HG03103 (cell line): ENCODE measurements around the gene DKC1.

Experiments used
- ATAC-seq: cut with Tn5 transposase; IDR thresholded peaks from one replicate; pipeline ENCODE4 v1.9.1; 2021; ENCODE audit warnings: low read depth; ENCODE audit not compliant: unreplicated experiment

Gene DKC1

DNA sequence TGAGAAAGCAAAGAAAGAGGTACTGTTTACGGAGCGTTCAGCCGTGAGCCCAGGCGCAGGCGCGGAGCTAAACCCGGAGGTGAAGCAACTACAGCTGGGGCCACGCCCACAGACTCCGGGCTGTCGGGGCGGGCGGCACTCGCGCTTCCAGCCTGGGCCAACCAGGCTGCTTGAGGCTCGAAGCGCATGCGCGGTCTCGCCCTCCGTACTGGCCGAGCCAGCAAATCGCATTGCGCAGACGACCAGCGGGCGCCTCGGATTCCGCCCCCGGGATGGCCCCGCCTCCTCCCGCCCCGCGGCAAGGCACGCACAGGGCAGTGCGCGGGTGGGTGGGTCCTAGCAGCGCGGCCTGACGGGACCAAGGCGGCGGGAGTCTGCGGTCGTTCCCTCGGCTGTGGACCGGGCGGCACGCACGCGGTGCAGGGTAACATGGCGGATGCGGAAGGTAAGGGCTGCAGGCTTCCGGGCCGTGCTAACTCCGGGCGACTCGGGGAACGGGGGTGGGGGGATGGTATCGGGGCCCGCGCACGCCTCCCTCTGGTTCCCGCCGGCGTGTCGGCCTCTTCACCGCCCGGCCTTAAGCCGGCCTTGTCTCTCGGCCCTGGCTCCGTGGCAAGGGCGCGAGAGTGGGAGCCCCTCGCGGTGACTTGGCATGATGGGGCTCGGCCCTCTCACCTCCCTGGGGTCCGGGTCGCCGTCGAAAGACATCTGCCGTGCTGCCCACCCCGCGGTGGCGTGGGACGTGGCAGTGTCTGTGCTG, at the start of gene DKC1:
Gene DKC1, plus strand, starts transcription at position 328 of the 760 bp plus-strand sequence. Its CDS starts 102 bp downstream, at position 430.
- ATAC-seq, result peak; percentile 85

DNA sequence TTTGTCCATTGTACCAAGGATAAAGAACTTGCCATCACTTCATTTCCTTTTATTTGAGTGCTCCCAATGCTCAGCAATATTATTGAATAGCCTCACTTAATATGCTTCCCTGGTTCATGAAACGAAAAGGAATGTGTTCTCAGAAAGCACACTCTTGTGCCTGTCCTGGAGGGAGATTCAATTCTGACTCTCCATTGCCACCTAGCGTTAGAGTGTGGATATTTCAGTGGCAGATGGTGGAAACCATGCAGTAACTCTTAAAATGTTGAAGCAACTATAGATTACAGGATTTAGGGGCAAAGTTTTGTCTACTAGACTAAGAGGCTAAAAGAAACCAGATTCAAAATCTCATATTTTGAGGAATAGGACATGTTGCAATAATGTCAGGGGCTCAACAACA, 47.7 kb upstream of the DKC1 start:
- ATAC-seq, result no peak

DNA sequence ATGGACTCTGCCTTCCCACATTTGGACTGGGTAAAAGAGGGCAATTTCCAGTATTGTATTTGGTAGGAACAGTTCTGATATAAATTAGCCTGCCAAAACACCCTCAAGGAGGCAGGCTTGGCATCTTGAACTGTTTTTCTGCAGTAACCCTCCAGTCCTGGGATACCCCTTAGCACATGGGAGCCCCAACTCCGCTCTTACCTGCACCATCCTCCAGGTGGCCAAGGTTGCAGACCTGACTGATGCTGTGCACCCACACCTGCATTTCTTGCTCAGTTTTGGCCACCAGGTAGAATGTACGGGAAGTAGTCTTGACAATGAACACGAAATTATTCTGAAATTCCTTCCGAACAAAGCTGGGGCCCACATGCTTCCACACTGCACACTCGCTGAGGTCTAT, 46.8 kb upstream of the DKC1 start:
- no peak for ATAC-seq

DNA sequence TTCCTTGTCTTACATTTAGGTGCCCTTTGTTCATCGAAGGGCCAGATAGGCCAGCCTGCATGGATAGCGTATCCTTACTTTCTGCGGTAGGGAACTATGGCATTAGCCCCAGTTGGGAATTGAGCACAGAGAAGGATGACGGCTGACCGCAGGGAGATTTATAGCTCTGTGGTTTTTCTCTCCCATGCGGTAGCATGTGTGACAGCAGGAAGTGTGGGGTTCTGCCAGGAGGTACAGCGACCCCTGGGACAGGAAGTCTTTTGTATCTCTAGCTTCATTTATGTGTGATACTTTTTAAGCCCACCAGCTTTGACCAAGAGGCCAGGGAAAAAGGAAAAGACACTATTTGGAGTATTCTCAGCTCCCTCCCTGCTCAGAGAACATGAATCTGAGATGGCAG, 44.8 kb upstream of the DKC1 start:
- no peak for ATAC-seq

DNA sequence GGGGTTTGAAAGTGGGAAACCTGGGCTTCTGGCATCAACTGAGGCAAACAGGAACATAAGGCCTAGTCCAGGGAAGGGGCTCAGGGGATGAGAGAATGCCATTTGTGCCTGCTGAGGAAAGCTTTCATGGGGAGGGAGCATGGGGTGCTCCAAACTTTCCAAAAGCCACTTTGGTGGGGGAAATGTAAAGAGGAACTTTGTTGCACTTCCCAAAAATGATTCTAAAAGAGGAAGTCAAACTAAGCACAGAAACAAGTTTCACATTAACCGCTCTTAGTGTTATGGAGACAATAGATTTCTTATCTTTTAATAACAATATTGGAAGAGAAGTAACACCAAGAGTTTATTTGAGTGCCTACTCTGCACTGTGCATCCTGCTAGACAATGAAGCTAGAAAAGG, 44.0 kb upstream of the DKC1 start:
- ATAC-seq, result no peak

DNA sequence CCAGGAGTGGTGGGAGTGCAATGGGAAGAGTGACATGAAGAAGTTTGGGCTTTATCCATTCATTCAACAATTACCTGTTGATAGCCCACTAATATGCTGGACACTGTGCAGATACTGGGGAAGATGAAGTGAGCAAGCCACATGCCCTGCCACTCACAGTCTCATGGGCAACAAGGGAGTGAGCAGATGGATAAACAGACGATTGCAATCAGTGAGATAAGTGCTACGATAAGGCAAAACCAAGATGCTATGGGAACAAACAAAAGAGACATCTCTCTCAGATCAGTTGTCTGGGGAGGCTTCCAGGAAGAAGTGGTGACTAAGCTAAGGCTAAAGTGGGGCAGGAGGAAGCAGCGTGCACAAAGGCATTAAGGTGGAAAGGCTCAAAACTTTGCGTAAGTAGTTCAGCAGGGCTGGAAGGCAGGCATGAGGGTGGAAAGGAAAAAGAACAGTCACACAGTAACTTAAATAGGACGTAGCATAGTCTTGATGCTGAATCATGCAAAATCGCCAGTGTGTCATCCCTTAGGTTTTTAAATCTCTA, 43.5 kb upstream of the DKC1 start:
- no peak for ATAC-seq

DNA sequence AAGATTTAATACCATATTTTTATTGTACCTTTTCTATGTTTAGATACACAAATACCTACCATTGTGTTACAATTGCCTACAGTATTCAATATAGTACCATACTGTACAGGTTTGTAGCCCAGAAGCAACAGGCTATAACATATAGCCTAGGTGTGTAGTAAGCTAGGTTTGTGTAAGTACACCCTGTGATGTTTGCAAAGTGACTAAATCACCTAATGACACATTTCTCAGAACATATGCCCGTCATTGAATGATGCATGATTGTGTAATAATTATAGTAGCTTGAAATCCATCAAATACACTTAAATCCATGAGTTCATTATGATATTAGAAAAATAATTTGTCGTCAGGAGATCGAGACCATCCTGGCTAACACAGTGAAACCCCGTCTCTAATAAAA, 42.6 kb upstream of the DKC1 start:
- no peak for ATAC-seq

DNA sequence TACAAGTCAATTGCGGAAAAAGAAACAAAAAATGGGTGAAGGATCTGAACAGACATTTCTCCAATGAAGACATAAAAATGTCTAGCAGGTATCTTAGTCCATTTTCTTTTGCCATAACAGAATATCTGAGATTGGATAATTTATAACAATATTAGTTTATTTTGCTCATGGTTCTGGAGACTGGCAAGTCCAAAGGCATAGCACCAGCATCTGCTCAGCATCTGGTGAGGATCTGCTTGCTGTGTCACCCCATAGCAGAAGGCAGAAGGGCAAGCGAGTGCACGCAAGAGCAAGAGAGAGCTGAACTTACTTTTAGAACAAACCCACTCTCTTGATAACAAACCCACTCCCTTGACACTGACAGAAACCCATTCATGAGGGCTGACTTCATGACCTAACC, 41.5 kb upstream of the DKC1 start:
- ATAC-seq, result no peak

DNA sequence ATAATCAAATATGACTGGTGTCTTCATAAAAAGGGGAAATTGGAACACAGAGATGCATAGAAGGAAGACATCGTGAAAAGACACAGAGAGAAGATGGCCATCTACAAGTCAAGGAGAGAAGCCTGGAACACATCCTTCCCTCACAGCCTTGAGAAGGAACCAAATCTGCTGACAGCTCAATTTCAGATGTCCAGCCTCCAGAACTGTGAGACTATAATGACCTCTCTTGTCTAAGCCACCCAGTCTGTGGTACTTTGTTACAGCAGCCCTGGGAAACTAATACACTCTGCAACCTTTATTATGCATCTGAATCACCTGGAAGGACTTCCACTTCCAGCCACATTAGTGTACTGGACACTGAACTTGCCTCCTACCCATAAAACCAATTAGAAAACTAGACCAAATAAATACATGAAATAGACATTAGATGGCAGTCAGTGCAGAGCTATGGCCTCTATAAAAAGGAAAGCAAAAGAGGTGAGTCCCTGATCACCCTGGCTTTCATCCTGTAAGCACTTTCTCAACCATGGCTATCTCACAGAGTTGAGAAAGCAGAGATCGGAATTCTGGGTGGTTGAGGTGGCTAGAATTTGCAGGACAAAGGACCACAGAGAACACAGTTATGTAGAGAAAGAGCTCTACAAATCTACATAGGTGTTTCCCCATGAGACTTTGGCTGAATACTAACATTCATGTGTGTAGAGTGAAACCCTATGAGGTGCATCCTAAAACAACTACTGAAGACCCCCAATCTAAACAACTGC, 37.5 kb upstream of the DKC1 start:
- ATAC-seq, result no peak

DNA sequence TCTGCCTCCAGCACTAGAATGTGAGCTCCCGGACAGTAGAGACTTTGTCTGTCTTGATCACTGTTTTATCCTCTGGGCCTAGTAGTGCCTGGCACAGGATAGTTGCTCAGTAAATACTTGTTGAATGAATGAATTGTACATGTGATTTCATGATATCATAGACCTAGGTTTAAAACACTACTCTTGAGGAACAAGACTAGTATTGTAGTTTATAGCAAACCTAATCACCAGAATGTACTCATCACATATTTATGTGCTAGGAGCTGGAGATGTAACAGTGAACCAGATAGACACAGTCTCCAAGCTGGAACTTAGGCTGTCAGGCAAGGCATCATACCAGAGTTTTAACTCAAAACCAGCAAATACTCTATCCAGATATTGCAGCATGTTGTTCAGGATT, 35.2 kb upstream of the DKC1 start:
- no peak for ATAC-seq

DNA sequence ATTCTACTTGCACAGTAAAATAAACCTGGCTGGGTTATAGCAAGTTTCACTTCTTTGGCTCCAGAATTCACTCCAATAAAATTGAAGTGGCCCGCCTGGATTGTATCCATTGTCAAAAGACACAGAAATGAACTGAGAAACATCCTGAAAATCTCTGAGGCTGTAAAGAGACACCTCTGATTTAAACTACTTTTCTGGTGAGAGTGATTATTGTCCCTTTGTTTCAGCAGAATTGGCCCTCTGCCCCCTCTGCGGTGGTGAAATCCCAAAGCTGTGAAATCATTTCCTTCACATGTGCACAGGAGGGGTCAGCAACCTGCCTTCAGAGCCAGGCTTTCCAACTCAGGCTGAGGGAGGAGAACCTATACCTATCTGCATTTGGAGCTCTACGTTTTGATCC, 34.8 kb upstream of the DKC1 start:
- ATAC-seq, result no peak

DNA sequence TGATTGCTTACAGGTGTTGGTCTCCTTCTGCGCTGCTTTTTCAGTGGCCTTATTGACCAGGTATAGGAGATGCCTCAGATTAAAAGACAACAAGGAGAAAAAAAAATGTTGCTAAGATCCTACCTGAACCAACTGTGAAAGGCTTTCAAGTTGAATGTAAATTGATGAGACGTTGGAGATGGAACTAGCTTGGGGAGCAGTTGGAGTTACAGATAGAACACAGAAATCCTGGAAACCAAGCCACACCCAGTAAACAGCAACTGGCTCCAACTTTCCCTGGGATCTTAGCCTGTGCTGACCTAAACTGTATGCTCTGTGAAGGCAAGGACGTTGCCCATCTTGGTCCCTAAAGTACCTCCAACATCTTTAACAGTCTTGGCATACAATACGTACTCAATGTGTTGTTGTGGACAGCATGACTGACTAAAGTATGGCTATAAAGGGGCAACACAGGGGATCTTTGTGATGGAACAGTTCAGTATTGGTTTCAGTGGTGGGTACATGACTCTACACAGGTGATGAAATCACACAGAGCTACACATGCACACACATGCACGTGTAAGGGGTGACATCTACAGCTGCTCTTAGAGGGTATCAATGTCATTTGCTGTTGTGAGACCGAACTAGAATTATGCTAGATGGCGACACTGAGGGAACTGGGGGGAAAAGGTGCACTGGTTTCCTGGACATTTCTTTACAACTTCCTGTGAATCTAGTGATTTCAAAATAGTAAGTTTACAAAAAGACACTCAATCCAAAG, 34.1 kb upstream of the DKC1 start:
- ATAC-seq, result no peak

DNA sequence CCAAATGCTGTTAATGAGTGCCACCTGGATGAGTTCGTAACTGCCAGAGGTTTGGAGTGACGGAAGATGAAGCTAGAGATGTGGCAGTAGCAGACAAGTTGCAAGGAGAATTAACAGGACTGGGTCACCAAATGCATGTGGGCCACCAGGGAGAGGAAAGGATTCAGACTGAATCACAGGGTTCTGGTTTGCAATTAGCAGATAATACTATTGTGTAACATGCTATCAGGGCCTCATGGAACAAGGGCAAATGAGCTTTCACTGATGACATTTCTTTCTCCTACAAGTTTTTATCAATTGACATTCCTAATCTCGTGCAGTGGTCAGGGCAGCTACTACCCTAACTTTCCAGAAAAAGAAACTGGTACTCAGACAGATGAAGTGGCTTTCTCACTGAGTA, 33.2 kb upstream of the DKC1 start:
- ATAC-seq, result no peak

DNA sequence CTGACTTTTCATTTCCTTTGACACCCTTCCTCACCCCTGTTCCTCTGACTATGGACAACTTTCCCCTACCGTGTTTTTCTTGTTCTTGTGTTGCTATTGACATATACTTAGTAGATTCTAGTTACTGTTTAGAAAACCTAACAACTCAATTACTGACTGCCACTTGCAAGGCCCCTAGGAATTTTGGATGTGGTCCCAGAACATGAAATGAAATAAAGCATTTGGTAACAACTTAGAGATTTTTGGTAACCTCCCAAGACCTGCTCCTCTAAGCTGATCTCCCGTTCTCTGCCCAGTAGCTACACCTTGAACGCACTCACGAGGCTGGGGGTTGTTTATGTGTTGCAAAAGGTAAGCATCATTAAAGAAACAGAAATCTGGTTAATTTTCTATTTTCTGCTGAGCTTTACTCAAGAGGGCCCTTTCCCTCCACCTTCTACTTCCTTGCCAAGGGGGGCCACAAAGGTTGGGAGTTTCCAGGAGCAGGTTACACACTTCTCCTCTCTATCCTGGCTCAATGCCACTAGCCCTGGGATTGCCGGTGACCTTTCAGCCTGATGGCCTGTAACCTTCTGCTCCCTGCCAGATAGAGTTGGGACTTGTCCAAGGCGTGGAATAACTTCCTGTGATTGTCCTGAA, 32.3 kb upstream of the DKC1 start:
- ATAC-seq, result no peak

DNA sequence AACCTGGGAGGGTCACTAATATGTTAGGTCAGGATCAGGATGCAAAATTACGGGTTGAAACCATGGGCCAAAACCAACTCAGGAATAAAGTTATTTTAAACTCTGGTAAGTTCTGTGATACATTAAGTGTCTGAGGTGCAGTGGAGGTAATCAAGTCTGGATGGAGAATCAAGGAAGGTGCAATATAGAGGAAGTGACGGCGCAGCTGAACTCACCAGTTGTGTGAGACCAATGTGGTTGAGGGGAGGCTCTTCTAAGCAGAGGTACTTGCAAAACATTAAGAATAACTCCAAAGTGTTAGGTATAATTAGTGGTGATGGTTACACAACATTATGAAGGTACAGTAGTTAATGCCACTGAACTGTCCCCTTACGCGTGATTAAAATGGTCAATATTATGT, 31.5 kb upstream of the DKC1 start:
- ATAC-seq, result no peak

DNA sequence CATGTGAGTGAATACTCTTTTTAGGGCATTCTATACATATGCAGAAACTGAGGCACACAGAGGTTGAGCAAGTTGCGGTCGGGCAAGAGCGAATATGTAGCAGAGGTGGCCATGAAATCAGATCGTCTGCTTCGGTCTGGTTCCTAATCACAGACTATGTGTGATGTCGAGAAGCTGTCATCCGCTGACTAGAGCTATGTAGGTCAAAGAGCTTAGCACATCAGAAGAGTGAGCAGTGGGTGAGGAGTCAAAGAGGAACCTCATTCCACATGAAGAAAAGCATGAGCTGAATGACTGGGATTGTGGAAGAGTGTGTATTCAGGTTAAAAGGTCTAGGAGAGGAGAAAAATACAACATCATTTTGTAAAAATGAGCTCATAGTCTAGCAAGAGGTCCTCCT, 30.8 kb upstream of the DKC1 start:
- ATAC-seq, result no peak

DNA sequence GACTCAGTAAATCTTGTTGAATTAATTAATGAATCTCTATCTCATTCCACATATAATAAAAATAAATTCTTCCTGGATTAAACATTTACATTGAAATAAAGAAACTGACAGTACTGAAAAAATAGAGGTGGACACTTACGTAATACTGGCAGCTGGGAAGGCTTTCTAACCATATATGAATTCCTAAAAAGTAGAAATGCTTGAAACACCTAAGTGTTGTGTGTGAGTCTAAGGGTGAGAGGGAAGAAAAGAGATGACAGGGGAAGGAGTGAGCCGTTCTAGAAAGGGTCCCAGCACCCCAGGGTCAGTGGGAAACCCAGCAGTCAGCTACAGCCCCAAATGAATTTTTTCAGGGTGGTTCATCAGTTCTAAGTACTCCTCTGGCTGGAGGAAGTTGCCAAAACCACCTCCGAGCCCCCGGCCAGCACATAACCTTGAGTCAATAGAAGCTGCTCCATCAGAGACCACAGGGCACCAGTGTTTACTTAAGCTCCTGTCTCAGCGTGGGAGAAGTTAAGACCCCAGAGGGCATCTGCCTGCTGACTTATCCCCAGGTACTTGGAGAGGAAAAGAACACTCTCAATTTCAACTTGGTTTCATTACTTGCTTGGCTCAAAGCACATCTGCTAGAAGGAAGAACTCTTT, 30.1 kb upstream of the DKC1 start:
- no peak for ATAC-seq

DNA sequence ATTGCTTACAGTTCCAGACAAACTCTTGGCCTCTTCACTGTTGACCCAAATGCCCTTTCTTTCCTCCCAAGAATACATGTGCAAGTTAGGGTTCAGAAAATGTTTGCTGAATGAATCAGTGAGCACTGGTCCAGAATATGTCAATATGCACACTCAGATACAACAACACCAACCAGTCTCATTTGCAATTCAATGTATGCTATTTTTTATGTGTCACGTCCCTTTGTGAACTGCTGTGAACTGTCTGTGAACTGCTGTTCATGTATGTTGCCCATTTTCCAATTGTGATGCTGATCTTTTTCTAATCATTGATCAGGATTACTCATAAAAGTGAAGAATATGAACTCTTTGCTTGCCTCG, 29.6 kb upstream of the DKC1 start:
- ATAC-seq, result no peak

DNA sequence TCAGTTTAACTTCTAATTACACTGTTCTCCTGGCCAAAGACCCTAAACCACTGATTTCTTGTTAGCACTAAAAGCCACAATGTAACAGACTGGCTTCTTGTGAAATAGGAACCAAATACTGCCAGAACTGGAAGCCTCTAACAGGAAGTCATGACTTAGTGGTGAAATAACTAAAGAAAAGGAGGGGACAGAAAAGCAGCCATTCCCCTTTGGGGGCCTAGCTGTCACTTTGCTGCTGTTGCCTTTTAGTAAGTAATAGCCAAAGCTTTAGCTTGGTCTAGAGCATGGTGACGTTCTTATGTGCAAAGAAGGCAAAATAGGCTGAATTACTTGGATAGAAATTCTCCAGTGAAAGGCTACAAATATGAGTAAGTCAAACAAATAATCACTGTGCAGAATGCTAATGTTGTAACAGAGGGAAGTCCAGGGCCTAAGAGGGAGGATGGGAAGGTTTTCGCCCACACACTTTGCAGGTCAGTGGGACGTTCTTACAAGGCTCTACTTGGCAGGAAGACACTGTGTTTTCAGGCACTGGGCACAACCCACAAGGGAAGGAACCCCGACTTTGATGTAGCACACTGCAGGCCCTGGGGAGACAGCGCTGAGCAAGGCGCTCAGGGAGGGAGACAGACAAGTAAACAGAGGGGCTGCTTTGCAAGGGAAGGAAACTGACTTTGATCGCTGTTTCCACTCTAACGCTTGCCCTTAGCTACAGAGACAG, 28.4 kb upstream of the DKC1 start:
- ATAC-seq, result peak; percentile 50
